HG02588 (cell line): ENCODE results near the gene ARF5.

Experiments
- ATAC-seq: cut with Tn5 transposase; IDR thresholded peaks from one replicate; pipeline ENCODE4 v1.9.1; 2021; ENCODE audit warnings: mild to moderate bottlenecking, moderate library complexity; ENCODE audit not compliant: unreplicated experiment

ARF5 gene

DNA sequence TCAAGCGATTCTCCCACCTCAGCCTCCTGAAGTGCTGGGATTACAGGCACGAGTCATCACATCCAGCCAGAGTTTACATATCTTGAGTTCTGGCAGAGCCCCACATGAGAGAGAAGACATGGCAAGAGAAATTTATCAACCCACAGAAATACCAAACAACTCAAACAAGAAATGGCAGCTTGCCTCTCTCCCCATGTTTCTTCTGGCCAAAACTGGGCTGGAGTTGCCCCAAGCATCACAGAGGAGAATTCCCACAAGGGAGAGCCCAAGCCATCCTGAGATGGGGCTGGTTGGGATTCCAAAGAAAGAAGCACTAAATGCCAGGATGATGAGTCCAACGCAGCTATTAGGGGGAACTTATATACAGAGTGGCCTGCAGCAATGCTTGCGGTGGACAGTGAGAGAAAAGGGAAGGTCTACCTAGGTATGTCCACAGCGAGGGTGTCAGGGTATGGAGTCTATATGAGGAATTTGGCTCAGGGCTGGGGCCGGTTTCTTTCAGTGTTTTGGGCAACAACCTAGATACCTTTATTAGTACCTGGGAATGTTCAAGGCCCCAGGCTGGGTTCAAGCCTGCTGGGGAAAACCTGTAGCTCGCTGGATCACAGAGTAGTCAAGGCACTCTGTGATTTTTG lies 44.2 kb downstream of the ARF5 start:
- ATAC-seq, result no peak

- no peak for ATAC-seq
Measured at GRCh38 chr7:127635659-127636285, 47.6 kb downstream of the ARF5 start.

- ATAC-seq, result no peak
Measured at GRCh38 chr7:127638197-127638596, 50.0 kb downstream of the ARF5 start.
